Measurements from ENCODE around the gene KIAA1217. TPM values are rescaled to one million over a fixed set of nuclear protein-coding genes. Genes with fewer than 3 reads are reported as not detected.

The KIAA1217 gene
- total and polyA plus RNA-seq, 2 donors from 2014 or later: 10.4 to 63.8 TPM

GRCh38 chr10:24254180-24254579 is 45.2 kb downstream of the KIAA1217 start:
- H3K27ac ChIP-seq (ENCODE audit: low read depth in 2 of 2, low read length in 2 of 2): no peak overlapping the region
- FAIRE-seq: no peak
- no peak for DNase-seq
- no peak overlapping the region for H3K4me3 ChIP-seq (ENCODE audit: low read length in 3 of 3)
- intact Hi-C loops (cut with DNase I): no loop called here
- H3K9ac ChIP-seq (ENCODE audit: low read length in 3 of 3): no peak overlapping the region
- no peak for TF ChIP-seq CTCF (IDR thresholded peaks at IDR 0.05; ENCODE audit: borderline replicate concordance, extremely low read depth, insufficient read depth)
- H3K9me3 ChIP-seq (ENCODE audit: control insufficient read depth in 2 of 3, insufficient read depth in 1 of 3, low read length in 3 of 3): no peaks in the 10 kb centered on the region
- H3K36me3 ChIP-seq (ENCODE audit: control insufficient read depth in 2 of 3, insufficient read depth in 3 of 3, low read length in 3 of 3): no peaks in the 10 kb centered on the region
- H3K27me3 ChIP-seq (ENCODE audit: control insufficient read depth, insufficient read depth, low read length): no peaks in the 10 kb centered on the region
- H3K4me1 ChIP-seq (ENCODE audit: control insufficient read depth in 2 of 3, insufficient read depth in 2 of 3, low read depth in 1 of 3, low read length in 3 of 3): peaks cover 0 to 16% (median 3%) of the 10 kb centered on the region in 3 donors

GRCh38 chr10:24255115-24255880 is 46.4 kb downstream of the KIAA1217 start:
- intact Hi-C loops (cut with DNase I): no loop called here

DNA sequence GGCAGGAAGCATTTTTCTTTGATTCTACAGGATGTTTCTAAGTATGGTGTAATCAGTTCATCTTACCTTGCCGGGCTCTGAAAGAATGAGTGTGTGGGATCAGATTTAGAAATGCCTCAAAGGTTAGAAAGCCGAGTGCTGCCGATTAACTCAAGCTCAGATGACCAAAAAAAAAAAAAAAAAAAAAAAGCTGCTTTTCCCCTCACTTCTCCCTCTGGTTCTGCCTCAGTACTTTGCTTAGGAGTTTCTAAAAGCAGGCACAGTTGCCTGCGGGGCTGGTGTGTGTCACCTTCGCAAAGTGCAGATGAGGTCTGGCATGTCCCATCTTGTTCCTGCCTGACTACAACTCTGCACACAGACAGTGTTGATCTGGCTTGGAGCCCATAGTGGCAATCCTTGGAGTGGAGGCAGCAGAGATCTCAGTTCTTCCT is 47.0 kb downstream of the KIAA1217 start:
- no peak overlapping the region for H3K9ac ChIP-seq (ENCODE audit: low read length in 3 of 3)

More at GRCh38 chr10:24255115-24255880, 46.4 kb downstream of the KIAA1217 start:
- H3K36me3 ChIP-seq (ENCODE audit: control insufficient read depth in 2 of 3, insufficient read depth in 3 of 3, low read length in 3 of 3): no peaks in the 10 kb centered on the region
- no peak overlapping the region for H3K9ac ChIP-seq (ENCODE audit: low read length in 3 of 3)
- FAIRE-seq: no peak
- H3K4me3 ChIP-seq (ENCODE audit: low read length in 3 of 3): no peak overlapping the region
- TF ChIP-seq CTCF (IDR thresholded peaks at IDR 0.05; ENCODE audit: borderline replicate concordance, extremely low read depth, insufficient read depth): no peak
- H3K27me3 ChIP-seq (ENCODE audit: control insufficient read depth, insufficient read depth, low read length): no peaks in the 10 kb centered on the region
- DNase-seq: peak in 2 of 5 donors; percentile 31 to 79
- H3K9me3 ChIP-seq (ENCODE audit: control insufficient read depth in 2 of 3, insufficient read depth in 1 of 3, low read length in 3 of 3): no peaks in the 10 kb centered on the region
- peaks cover 0 to 16% (median 3%) of the 10 kb centered on the region in 3 donors for H3K4me1 ChIP-seq (ENCODE audit: control insufficient read depth in 2 of 3, insufficient read depth in 2 of 3, low read depth in 1 of 3, low read length in 3 of 3)
- peak overlapping the region in 1 of 2 donors; percentile 15 for H3K27ac ChIP-seq (ENCODE audit: low read depth in 2 of 2, low read length in 2 of 2)

More for the DNA sequence above, 47.0 kb downstream of the KIAA1217 start:
- H3K27me3 ChIP-seq (ENCODE audit: control insufficient read depth, insufficient read depth, low read length): no peaks in the 10 kb centered on the region
- intact Hi-C loops (cut with DNase I): no loop called here
- no peaks in the 10 kb centered on the region for H3K36me3 ChIP-seq (ENCODE audit: control insufficient read depth in 2 of 3, insufficient read depth in 3 of 3, low read length in 3 of 3)
- DNase-seq: peak in 3 of 5 donors; percentile 17 to 82 (median 77)
- no peaks in the 10 kb centered on the region for H3K9me3 ChIP-seq (ENCODE audit: control insufficient read depth in 2 of 3, insufficient read depth in 1 of 3, low read length in 3 of 3)
- no peak for TF ChIP-seq CTCF (IDR thresholded peaks at IDR 0.05; ENCODE audit: borderline replicate concordance, extremely low read depth, insufficient read depth)
- H3K27ac ChIP-seq (ENCODE audit: low read depth in 2 of 2, low read length in 2 of 2): no peak overlapping the region
- no peak for FAIRE-seq
- H3K4me3 ChIP-seq (ENCODE audit: low read length in 3 of 3): no peak overlapping the region
- H3K4me1 ChIP-seq (ENCODE audit: control insufficient read depth in 2 of 3, insufficient read depth in 2 of 3, low read depth in 1 of 3, low read length in 3 of 3): peaks cover 0 to 16% (median 3%) of the 10 kb centered on the region in 3 donors

Measured in kidney (tissue), 14 donors.